ENCODE results near the gene PDCD10. TPM values are rescaled to one million over a fixed set of nuclear protein-coding genes. Genes with fewer than 3 reads are reported as not detected.

Gene PDCD10
- total RNA-seq, 2 donors from 2014 or later = 51.1 to 55.5 TPM

DNA sequence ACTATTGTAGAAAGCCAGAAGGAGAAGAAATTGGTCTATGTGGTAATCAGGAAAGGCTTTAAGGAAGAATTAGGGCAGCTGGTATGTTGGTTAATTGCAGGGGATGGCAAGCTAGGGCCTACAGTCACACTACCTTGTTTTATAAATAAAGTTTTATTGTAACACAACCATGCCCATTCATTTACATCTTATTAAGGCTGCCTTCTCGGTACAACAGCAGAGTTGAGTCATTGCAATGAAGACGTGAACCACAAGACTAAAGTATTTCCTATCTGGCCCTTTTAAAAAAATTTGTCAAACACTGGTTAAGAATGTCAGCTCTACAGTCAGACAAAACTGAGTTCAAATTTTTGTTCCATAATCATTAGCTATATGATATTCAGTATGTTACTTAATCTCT lies 9.1 kb upstream of the PDCD10 start:
- no peaks in the 10 kb centered on the region for H3K4me1 Mint-ChIP-seq
- no peak overlapping the region for H3K27ac Mint-ChIP-seq
- H3K36me3 Mint-ChIP-seq (ENCODE audit: low read depth) = no peaks in the 10 kb centered on the region
- no peaks in the 10 kb centered on the region for H3K9me3 ChIP-seq (ENCODE audit: control insufficient read depth, low read length, poor library complexity, severe bottlenecking)
- ATAC-seq (no peak), DNase-seq (no peak)
- H3K27me3 Mint-ChIP-seq = no peaks in the 10 kb centered on the region
- H3K4me3 Mint-ChIP-seq = no peak overlapping the region

- H3K4me3 Mint-ChIP-seq = no peak overlapping the region
- no peaks in the 10 kb centered on the region for H3K27me3 Mint-ChIP-seq
Observed at GRCh38 chr3:167742338-167742737, 7.6 kb upstream of the PDCD10 start.

DNA sequence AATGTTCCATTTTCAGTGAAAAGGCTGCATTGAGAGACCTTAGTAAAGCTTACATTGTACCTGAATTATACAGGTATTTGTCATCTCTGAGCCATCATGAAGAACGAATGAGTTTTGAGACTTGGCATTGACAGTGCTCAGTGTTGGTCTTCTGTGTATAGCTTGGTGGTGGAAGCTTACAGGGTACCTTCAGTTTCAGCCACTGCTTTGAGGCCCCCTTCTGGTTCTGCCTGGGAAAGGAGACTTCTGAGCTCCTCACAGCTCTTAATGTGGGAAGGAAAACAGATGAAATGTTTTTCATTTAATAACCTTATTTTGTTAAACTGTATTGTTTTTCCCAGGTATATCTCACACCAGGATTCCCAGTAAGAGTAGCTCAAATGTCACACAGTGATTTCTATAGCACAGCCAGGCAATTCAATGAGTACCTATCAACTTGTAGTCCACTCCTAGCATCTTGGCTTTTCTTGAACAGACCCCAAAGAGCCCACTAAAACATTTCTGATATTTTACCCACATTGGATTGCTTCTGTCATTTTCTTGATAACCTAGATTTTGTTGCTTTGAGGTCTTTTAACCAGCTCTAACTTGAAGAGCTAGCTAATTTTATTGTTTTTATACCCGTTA lies 6.4 kb upstream of the PDCD10 start:
- peaks cover 10% of the 10 kb centered on the region for H3K4me1 Mint-ChIP-seq
- no peaks in the 10 kb centered on the region for H3K27me3 Mint-ChIP-seq
- no peak for DNase-seq

More at GRCh38 chr3:167742338-167742737, 7.6 kb upstream of the PDCD10 start:
- H3K9me3 ChIP-seq (ENCODE audit: control insufficient read depth, low read length, poor library complexity, severe bottlenecking) = no peaks in the 10 kb centered on the region
- ATAC-seq = no peak
- peaks cover 4% of the 10 kb centered on the region for H3K4me1 Mint-ChIP-seq
- no peaks in the 10 kb centered on the region for H3K36me3 Mint-ChIP-seq (ENCODE audit: low read depth)
- DNase-seq = no peak
- no peak overlapping the region for H3K27ac Mint-ChIP-seq

GRCh38 chr3:167739190-167739810 lies 4.6 kb upstream of the PDCD10 start:
- no peak for DNase-seq
- Mint-ChIP-seq H3K27ac (no peak overlapping the region), H3K4me3 (no peak overlapping the region), H3K4me1 (peaks cover 10% of the 10 kb centered on the region), H3K36me3 (ENCODE audit: low read depth) (no peaks in the 10 kb centered on the region), H3K27me3 (no peaks in the 10 kb centered on the region)
- no peaks in the 10 kb centered on the region for H3K9me3 ChIP-seq (ENCODE audit: control insufficient read depth, low read length, poor library complexity, severe bottlenecking)
- ATAC-seq = no peak

More for the DNA sequence above, 6.4 kb upstream of the PDCD10 start:
- peak; percentile 71 for ATAC-seq
- Mint-ChIP-seq H3K4me3 (no peak overlapping the region), H3K36me3 (ENCODE audit: low read depth) (no peaks in the 10 kb centered on the region), H3K27ac (no peak overlapping the region)
- H3K9me3 ChIP-seq (ENCODE audit: control insufficient read depth, low read length, poor library complexity, severe bottlenecking) = no peaks in the 10 kb centered on the region

DNA sequence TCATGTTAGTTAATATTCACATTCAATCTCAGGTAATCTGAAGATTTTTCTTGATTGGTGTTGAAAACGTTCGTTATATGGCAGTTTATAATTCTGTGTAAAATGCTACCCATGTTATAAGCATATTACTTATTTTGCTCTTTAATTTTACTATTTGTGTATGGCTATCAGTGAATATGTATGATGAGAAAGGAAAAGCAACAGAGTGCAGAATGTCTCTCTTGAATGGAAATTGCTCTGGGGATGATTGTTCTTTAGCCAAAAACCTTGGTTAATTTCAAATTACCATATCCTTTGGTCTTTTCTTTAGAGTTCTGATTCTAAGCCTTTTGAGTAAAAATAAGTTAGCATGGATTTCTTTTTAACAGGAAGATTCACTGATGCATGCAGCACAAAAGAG lies 3.3 kb upstream of the PDCD10 start:
- no peak for DNase-seq
- H3K27ac Mint-ChIP-seq = no peak overlapping the region
- H3K27me3 Mint-ChIP-seq = no peaks in the 10 kb centered on the region
- H3K4me1 Mint-ChIP-seq = peaks cover 10% of the 10 kb centered on the region
- no peak for ATAC-seq
- no peak overlapping the region for H3K4me3 Mint-ChIP-seq
- H3K36me3 Mint-ChIP-seq (ENCODE audit: low read depth) = no peaks in the 10 kb centered on the region
- no peaks in the 10 kb centered on the region for H3K9me3 ChIP-seq (ENCODE audit: control insufficient read depth, low read length, poor library complexity, severe bottlenecking)

DNA sequence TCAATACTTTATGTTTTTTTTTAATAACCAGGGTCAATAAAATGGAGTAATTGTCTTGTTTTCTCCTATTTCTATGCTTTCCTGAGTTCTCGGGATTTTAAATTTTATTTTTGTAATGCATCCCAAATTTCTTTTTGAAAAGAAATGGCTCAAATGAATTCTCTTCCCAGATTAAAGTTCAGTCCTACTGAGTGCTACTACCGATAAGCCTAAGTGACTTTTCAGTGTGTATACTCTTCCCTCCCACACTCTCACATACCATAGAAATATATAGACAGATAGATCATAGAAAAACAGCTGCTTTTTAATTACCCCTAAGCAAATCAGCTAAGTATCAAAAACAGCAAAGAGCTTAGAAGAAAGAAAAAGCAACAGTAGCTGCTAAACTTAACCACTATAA lies 2.3 kb upstream of the PDCD10 start:
- H3K36me3 Mint-ChIP-seq (ENCODE audit: low read depth) = no peaks in the 10 kb centered on the region
- ATAC-seq (no peak), DNase-seq (no peak)
- no peak overlapping the region for H3K4me3 Mint-ChIP-seq
- H3K27ac Mint-ChIP-seq = no peak overlapping the region
- H3K9me3 ChIP-seq (ENCODE audit: control insufficient read depth, low read length, poor library complexity, severe bottlenecking) = no peaks in the 10 kb centered on the region
- H3K4me1 Mint-ChIP-seq = peaks cover 18% of the 10 kb centered on the region
- no peaks in the 10 kb centered on the region for H3K27me3 Mint-ChIP-seq

DNA sequence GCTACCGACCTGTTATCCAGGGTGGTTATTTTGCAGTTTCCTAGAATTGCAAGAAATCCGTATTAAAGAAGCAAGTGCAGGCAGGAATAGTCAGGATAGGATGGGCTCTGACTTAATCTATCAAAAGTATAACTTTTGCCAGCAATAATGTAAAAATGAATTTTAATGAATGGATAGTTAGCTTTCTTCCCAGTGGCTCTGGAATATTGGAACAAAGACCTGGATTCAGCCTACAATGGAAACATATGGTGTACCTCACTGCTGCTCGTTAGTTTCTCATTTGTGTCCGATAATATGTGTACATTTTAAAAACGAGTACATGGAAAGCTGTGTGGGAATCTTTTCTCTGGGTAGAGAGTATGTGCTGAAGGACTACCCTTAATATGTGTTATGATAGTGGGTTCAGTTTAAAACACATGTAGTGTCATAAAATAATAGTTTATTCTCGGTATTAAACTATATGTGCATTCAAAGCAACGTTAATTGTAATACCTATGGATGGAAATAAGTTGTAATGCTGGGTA lies 1.6 kb upstream of the PDCD10 start:
- Mint-ChIP-seq H3K4me3 (no peak overlapping the region), H3K36me3 (ENCODE audit: low read depth) (peaks cover 3% of the 10 kb centered on the region), H3K4me1 (peaks cover 23% of the 10 kb centered on the region), H3K27ac (no peak overlapping the region), H3K27me3 (no peaks in the 10 kb centered on the region)
- DNase-seq = no peak
- no peak for ATAC-seq
- no peaks in the 10 kb centered on the region for H3K9me3 ChIP-seq (ENCODE audit: control insufficient read depth, low read length, poor library complexity, severe bottlenecking)

DNA sequence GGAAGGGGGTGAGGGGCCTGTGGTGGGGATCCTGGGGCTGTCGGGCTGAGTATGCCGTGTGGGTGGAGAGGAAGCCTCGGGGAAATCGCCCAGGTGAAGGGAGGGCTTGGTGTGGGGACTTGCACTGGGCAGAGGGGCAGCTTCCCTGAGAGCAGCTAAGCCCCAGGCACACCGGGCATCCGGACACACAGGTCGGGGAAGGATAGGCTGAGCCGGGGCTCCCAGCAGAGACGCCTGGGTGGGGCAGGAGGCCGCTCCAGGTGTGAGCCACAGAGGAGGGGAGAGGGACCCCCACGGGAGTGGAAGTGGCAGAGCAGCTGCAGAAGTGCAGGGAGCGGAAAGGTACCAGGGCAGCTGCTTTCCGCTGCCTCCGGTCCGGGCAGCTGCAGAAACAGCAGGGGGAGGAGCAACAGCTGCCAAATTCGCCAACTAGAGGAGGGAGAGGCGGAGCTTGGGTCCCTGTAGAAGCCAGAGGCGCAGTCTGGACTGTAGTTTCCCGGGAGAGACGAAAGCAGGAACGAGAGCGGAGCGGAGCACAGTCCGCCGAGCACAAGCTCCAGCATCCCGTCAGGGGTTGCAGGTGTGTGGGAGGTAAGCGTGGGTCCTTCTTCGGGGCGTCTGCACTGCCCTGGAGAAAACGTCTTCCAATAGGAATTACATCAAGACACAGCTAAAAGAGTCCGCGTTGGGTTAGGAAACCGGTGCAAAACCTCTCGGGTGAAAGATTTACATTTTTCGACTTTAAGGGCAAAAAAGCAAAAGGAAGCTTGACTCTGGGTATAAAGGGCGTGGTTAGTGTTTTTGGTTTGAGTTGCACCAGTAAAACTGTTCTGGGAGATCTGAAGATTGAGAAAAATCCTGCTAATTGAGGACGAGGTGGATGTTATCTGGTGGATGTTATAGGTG lies 794 bp upstream of the PDCD10 start, which contains the start of gene SERPINI1:
Gene SERPINI1 (plus strand): TSS at position 489 of the 906 bp plus-strand sequence. CDS start 53,408 bp downstream, outside the sequence.
- Mint-ChIP-seq H3K4me1 (peaks cover 26% of the 10 kb centered on the region), H3K27ac (no peak within 1 kb of the TSS), H3K4me3 (no peak within 1 kb of the TSS), H3K27me3 (no peaks in the 10 kb centered on the region), H3K36me3 (ENCODE audit: low read depth) (peaks cover 3% of the 10 kb centered on the region)
- DNase-seq = peak; percentile 44 to 73 (median 64)
- peak; percentile 51 for ATAC-seq
- no peaks in the 10 kb centered on the region for H3K9me3 ChIP-seq (ENCODE audit: control insufficient read depth, low read length, poor library complexity, severe bottlenecking)

DNA sequence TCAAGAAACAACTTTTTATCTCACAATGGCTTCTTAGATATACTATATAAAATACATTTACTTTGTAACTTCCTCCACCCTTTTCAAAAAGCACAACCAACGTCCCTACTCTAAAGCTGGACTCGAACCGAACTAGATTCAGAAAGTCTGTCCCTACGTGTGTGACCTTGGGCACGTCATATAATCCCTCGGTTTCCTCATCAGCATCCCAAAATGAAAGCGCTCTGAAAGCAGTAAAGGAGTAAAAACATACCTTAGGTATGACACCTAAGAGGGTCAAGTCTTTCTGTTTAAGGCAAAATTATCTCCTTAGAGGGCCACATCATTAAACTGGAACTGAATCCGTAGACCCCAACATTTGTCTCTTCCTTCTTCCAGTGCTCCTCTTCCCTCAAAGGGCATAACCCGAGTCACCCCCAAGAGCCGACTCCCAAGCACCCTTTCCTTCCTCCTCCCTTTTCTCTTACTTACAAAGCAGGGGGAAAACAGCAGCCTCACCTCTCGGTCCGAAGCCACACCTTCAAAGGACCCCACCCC lies 663 bp downstream of the PDCD10 start:
- no peak for ATAC-seq
- no peak for DNase-seq
- Mint-ChIP-seq H3K4me1 (peaks cover 29% of the 10 kb centered on the region), H3K36me3 (ENCODE audit: low read depth) (peaks cover 3% of the 10 kb centered on the region), H3K4me3 (no peak overlapping the region), H3K27ac (no peak overlapping the region), H3K27me3 (no peaks in the 10 kb centered on the region)
- H3K9me3 ChIP-seq (ENCODE audit: control insufficient read depth, low read length, poor library complexity, severe bottlenecking) = no peaks in the 10 kb centered on the region

DNA sequence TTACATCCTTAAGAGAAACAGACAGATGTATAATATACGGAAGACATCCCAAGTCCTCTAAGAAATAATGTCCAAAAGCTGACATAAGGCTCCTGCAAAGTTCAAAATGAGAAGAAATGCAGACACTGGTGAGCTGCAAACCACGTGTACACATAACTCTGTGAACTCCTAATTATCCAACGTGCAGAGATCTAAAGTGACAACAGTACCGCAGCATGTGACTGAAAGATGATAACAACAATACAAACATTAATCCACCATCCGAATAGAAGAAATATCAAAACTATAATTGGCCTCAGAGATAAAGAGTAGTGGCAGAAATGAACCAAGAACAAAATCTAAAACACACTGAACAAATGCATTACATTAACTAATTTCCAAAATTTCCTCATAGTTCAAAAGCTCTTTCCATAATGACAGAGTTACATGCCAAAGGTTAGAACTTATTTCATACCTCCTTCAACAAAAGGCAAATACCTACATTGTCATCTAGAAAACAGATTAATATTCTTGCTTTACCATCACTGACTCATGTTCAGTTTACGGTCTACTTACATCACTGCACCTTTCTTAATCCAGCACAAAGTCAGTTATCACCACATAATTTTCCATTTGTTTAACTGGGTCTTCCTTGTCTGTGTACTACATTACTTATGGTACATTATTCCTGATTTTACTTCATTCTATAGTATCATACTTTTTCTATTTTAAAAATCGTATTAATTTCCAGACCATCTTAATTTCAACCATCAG lies 2.2 kb downstream of the PDCD10 start:
- no peak for ATAC-seq
- Mint-ChIP-seq H3K4me3 (peak overlapping the region; percentile 25), H3K27ac (peak overlapping the region; percentile 47), H3K36me3 (ENCODE audit: low read depth) (peaks cover 3% of the 10 kb centered on the region), H3K27me3 (no peaks in the 10 kb centered on the region), H3K4me1 (peaks cover 36% of the 10 kb centered on the region)
- DNase-seq = no peak
- no peaks in the 10 kb centered on the region for H3K9me3 ChIP-seq (ENCODE audit: control insufficient read depth, low read length, poor library complexity, severe bottlenecking)

GRCh38 chr3:167731393-167731792 lies 3.3 kb downstream of the PDCD10 start:
- Mint-ChIP-seq H3K27me3 (no peaks in the 10 kb centered on the region), H3K4me3 (no peak overlapping the region), H3K27ac (peak overlapping the region; percentile 47), H3K4me1 (peaks cover 38% of the 10 kb centered on the region), H3K36me3 (ENCODE audit: low read depth) (peaks cover 3% of the 10 kb centered on the region)
- no peaks in the 10 kb centered on the region for H3K9me3 ChIP-seq (ENCODE audit: control insufficient read depth, low read length, poor library complexity, severe bottlenecking)
- DNase-seq (no peak), ATAC-seq (no peak)

- Mint-ChIP-seq H3K4me3 (peak overlapping the region; percentile 12), H3K27me3 (no peaks in the 10 kb centered on the region), H3K4me1 (peaks cover 39% of the 10 kb centered on the region), H3K27ac (no peak overlapping the region), H3K36me3 (ENCODE audit: low read depth) (peaks cover 3% of the 10 kb centered on the region)
- no peak for DNase-seq
- no peak for ATAC-seq
- no peaks in the 10 kb centered on the region for H3K9me3 ChIP-seq (ENCODE audit: control insufficient read depth, low read length, poor library complexity, severe bottlenecking)
Observed at GRCh38 chr3:167729591-167729990, 5.1 kb downstream of the PDCD10 start.

Measured in T-helper 17 cell (primary cell).